T-helper 2 cell treated with Interferon-gamma antibody and Interleukin-4, amounts not matched to agents 5 μg/mL and 100 μg/mL, for 36 hours (primary cell): ENCODE data around the gene GRAMD4.
"Not testable (repeated sequence)": the region's sequence is repeated elsewhere in the genome, so short reads cannot be mapped to it uniquely, and the experiment has no call there.

ENCODE experiments used
- DNase-seq: peaks from one replicate; pipeline ENCODE4 v3.0.0; 2021; ENCODE audit warnings: low spot score
- H3K27ac Mint-ChIP-seq: one replicate; pipeline ENCODE4 v1.8.0; 2021; ENCODE audit warnings: mild to moderate bottlenecking, mixed read lengths
- H3K27me3 Mint-ChIP-seq: one replicate; pipeline ENCODE4 v1.8.0; 2021; ENCODE audit warnings: low read depth, mixed read lengths
- H3K36me3 Mint-ChIP-seq: one replicate; pipeline ENCODE4 v1.8.0; 2021; ENCODE audit warnings: low read depth, mixed read lengths
- H3K4me1 Mint-ChIP-seq: one replicate; pipeline ENCODE4 v1.8.0; 2021; ENCODE audit warnings: low read depth, mixed read lengths
- H3K4me3 Mint-ChIP-seq: one replicate; pipeline ENCODE4 v1.8.0; 2022; ENCODE audit warnings: mild to moderate bottlenecking, moderate library complexity, mixed read lengths
- H3K9me3 Mint-ChIP-seq: one replicate; pipeline ENCODE4 v1.8.0; 2021; ENCODE audit warnings: mixed read lengths

GRAMD4 gene

GRCh38 chr22:46626911-46627805 is 7.0 kb downstream of the GRAMD4 start:
- no peak for DNase-seq
- no peak overlapping the region for H3K4me3 Mint-ChIP-seq
- H3K4me1 Mint-ChIP-seq, result no peaks in the 10 kb centered on the region
- H3K9me3 Mint-ChIP-seq, result no peaks in the 10 kb centered on the region
- no peaks in the 10 kb centered on the region for H3K27me3 Mint-ChIP-seq
- H3K36me3 Mint-ChIP-seq, result peaks cover 3% of the 10 kb centered on the region
- H3K27ac Mint-ChIP-seq, result no peak overlapping the region

- H3K9me3 Mint-ChIP-seq, result no peaks in the 10 kb centered on the region
- H3K27me3 Mint-ChIP-seq, result no peaks in the 10 kb centered on the region
- no peak overlapping the region for H3K4me3 Mint-ChIP-seq
- DNase-seq, result no peak
- H3K4me1 Mint-ChIP-seq, result no peaks in the 10 kb centered on the region
- peaks cover 3% of the 10 kb centered on the region for H3K36me3 Mint-ChIP-seq
- no peak overlapping the region for H3K27ac Mint-ChIP-seq
Observed at GRCh38 chr22:46627806-46628482, 7.8 kb downstream of the GRAMD4 start.

- no peak for DNase-seq
- H3K27ac Mint-ChIP-seq, result no peak overlapping the region
- no peak overlapping the region for H3K4me3 Mint-ChIP-seq
- H3K4me1 Mint-ChIP-seq, result no peaks in the 10 kb centered on the region
- no peaks in the 10 kb centered on the region for H3K9me3 Mint-ChIP-seq
- H3K36me3 Mint-ChIP-seq, result peaks cover 3% of the 10 kb centered on the region
- H3K27me3 Mint-ChIP-seq, result no peaks in the 10 kb centered on the region
Observed at GRCh38 chr22:46628756-46629155, 8.6 kb downstream of the GRAMD4 start.

GRCh38 chr22:46629291-46629690 is 9.1 kb downstream of the GRAMD4 start:
- Mint-ChIP-seq H3K9me3 (no peaks in the 10 kb centered on the region), H3K36me3 (peaks cover 3% of the 10 kb centered on the region), H3K27ac (no peak overlapping the region), H3K4me3 (no peak overlapping the region), H3K27me3 (no peaks in the 10 kb centered on the region), H3K4me1 (peaks cover 3% of the 10 kb centered on the region)
- DNase-seq, result no peak

- H3K27me3 Mint-ChIP-seq, result no peaks in the 10 kb centered on the region
- peaks cover 3% of the 10 kb centered on the region for H3K36me3 Mint-ChIP-seq
- H3K4me1 Mint-ChIP-seq, result peaks cover 4% of the 10 kb centered on the region
- H3K9me3 Mint-ChIP-seq, result no peaks in the 10 kb centered on the region
- H3K4me3 Mint-ChIP-seq, result no peak overlapping the region
- no peak overlapping the region for H3K27ac Mint-ChIP-seq
- DNase-seq, result no peak
Observed at GRCh38 chr22:46631113-46631512, 10.9 kb downstream of the GRAMD4 start.

GRCh38 chr22:46632646-46633249 is 12.6 kb downstream of the GRAMD4 start:
- Mint-ChIP-seq H3K4me3 (no peak overlapping the region), H3K36me3 (peaks cover 1% of the 10 kb centered on the region), H3K27ac (no peak overlapping the region), H3K9me3 (no peaks in the 10 kb centered on the region), H3K27me3 (no peaks in the 10 kb centered on the region), H3K4me1 (peaks cover 4% of the 10 kb centered on the region)
- no peak for DNase-seq

GRCh38 chr22:46633334-46633890 is 13.2 kb downstream of the GRAMD4 start:
- no peak overlapping the region for H3K4me3 Mint-ChIP-seq
- H3K9me3 Mint-ChIP-seq, result no peaks in the 10 kb centered on the region
- H3K27ac Mint-ChIP-seq, result no peak overlapping the region
- H3K36me3 Mint-ChIP-seq, result no peaks in the 10 kb centered on the region
- no peak for DNase-seq
- peaks cover 4% of the 10 kb centered on the region for H3K4me1 Mint-ChIP-seq
- no peaks in the 10 kb centered on the region for H3K27me3 Mint-ChIP-seq

- Mint-ChIP-seq H3K4me1 (peaks cover 4% of the 10 kb centered on the region), H3K36me3 (peaks cover 2% of the 10 kb centered on the region), H3K27me3 (no peaks in the 10 kb centered on the region), H3K27ac (no peak overlapping the region), H3K9me3 (no peaks in the 10 kb centered on the region), H3K4me3 (no peak overlapping the region)
- no peak for DNase-seq
Observed at GRCh38 chr22:46634011-46634699, 14.0 kb downstream of the GRAMD4 start.

GRCh38 chr22:46634973-46635685 is 14.9 kb downstream of the GRAMD4 start:
- H3K36me3 Mint-ChIP-seq, result not testable (repeated sequence)

GRCh38 chr22:46635756-46636155 is 15.6 kb downstream of the GRAMD4 start:
- H3K4me3 Mint-ChIP-seq, result no peak overlapping the region
- peaks cover 3% of the 10 kb centered on the region for H3K36me3 Mint-ChIP-seq
- H3K27ac Mint-ChIP-seq, result no peak overlapping the region
- no peaks in the 10 kb centered on the region for H3K9me3 Mint-ChIP-seq
- H3K4me1 Mint-ChIP-seq, result peaks cover 4% of the 10 kb centered on the region
- no peak for DNase-seq
- no peaks in the 10 kb centered on the region for H3K27me3 Mint-ChIP-seq

More at GRCh38 chr22:46634973-46635685, 14.9 kb downstream of the GRAMD4 start:
- DNase-seq, H3K4me1 Mint-ChIP-seq, H3K27me3 Mint-ChIP-seq, H3K4me3 Mint-ChIP-seq, H3K27ac Mint-ChIP-seq, H3K9me3 Mint-ChIP-seq: not testable (repeated sequence)

GRCh38 chr22:46636221-46637002 is 16.2 kb downstream of the GRAMD4 start:
- Mint-ChIP-seq H3K9me3 (no peaks in the 10 kb centered on the region), H3K27me3 (no peaks in the 10 kb centered on the region), H3K36me3 (peaks cover 6% of the 10 kb centered on the region), H3K27ac (no peak overlapping the region), H3K4me1 (peaks cover 4% of the 10 kb centered on the region), H3K4me3 (no peak overlapping the region)
- DNase-seq, result no peak

GRCh38 chr22:46637711-46638600 is 17.8 kb downstream of the GRAMD4 start:
- no peak overlapping the region for H3K4me3 Mint-ChIP-seq
- no peak overlapping the region for H3K27ac Mint-ChIP-seq
- H3K36me3 Mint-ChIP-seq, result peaks cover 7% of the 10 kb centered on the region
- H3K27me3 Mint-ChIP-seq, result no peaks in the 10 kb centered on the region
- H3K4me1 Mint-ChIP-seq, result peaks cover 5% of the 10 kb centered on the region
- H3K9me3 Mint-ChIP-seq, result no peaks in the 10 kb centered on the region
- no peak for DNase-seq
